Activated CD4-positive, alpha-beta T cell treated with anti-CD3 and anti-CD28 coated beads for 1 hour (primary cell): ENCODE results near the gene SIGLEC6.
A peak's percentile ranks its signal among the peaks of the same experiment; 100 is the strongest.

Experiments used
- DNase-seq: peaks from one replicate; pipeline ENCODE4 v3.0.0-alpha.2; 2020

Gene SIGLEC6

GRCh38 chr19:51531349-51532315, at the start of gene SIGLEC6:
Gene SIGLEC6 (minus strand): TSS chr19:51531670. CDS start chr19:51531648, 22 bp downstream.
- DNase-seq, result no peak

GRCh38 chr19:51576850-51577249, 45.4 kb upstream of the SIGLEC6 start:
- no peak for DNase-seq

DNA sequence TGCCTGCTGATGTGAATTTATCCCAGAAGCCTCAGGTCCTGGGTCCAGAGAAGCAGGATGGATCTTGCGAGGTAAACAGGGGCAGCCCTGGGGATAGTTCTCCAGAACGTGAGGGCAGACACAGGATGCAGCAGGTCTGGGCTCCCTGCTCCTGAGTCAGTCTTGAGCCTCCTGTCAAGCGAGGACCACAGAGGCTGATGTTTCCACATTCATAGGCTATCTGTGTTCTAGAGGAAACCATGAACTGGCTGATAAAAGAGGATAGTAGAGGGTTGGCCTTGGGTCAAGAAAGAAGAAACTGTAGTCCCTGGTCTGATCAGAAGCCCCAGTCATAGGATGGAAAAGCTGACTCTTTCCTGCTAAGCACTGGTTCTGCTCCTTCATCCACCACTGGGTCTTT, 41.9 kb upstream of the SIGLEC6 start:
- DNase-seq, result no peak

DNA sequence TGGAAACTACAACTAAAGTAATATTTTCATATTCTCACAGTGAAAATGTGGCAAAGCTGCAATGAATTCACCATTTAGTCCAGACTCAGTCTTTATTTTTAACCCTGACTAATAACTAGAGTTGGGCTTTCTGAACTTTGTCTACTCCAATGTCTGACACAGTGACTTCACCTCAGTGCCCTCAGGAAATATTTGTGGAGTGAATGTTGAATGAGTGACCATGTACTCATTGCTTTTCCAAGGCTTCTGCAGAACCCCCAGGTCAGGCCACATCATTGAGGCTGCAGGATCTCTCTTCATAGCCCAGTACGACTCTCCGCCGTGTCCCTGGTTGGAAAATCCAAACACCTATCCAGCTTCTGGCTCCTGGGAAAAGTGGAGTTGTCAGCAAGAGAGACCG, 41.4 kb upstream of the SIGLEC6 start:
- DNase-seq, result no peak

- no peak for DNase-seq
Observed at GRCh38 chr19:51572410-51572809, 40.9 kb upstream of the SIGLEC6 start.

GRCh38 chr19:51571599-51571998, 40.1 kb upstream of the SIGLEC6 start:
- DNase-seq, result no peak

DNA sequence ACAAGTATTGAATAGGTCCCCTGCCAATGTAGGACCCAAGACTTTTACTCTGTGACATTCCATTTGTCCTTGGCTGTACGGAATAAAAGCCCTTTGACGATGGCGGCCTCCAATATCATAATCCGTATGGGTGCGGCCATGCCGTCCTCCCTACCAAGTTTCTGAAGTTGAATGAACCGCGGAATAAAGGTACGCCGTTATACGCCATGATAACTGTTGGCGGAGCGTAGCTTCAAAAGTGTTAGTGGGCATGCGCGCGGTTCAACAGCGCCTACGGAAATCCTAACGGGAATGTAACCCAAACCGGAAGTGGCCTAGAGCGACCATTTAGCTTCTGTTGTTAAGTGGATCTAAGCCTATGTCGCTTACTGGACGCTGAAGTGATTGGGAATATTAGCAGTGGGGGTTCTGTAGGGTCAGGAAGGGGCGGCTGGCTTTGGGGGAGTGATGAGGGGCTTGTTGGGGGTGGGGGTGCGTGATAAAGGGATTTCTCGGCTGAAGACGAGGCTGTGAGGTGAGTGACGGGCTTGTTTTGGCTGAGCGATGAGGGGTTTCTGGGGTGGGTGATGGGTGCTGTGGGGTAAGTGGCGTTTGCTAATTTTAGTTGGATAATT, 39.6 kb upstream of the SIGLEC6 start, which contains the start of gene ZNF175:
Gene ZNF175 (plus strand): TSS at position 322 of the 614 bp plus-strand sequence. CDS start 2,047 bp downstream, outside the sequence.
- DNase-seq, result peak; percentile 77

GRCh38 chr19:51568456-51568855, 37.0 kb upstream of the SIGLEC6 start:
- no peak for DNase-seq

- no peak for DNase-seq
Observed at GRCh38 chr19:51567583-51567982, 36.1 kb upstream of the SIGLEC6 start.

- DNase-seq, result no peak
Observed at GRCh38 chr19:51566489-51567100, 35.1 kb upstream of the SIGLEC6 start.

- no peak for DNase-seq
Observed at GRCh38 chr19:51565583-51565982, 34.1 kb upstream of the SIGLEC6 start.

DNA sequence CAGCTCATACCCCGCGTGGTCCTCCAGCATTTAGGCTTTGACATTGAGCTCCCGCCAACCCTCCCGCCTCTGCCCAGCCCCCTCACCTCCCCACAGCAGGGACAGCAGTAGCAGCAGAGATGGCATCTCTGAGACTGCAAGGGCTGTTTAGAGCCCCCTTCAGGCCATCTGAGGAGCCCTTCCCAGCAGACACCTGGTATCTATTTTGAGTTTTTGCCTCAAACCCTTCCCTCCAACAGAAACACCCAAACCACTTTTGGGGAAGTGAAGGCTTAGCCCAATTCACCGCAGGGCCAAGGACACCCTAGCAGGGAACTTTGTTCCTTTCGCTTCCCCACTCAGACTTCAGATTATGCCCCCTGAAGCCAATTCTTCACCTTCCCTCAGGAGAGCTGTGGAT, 33.3 kb upstream of the SIGLEC6 start:
- DNase-seq, result no peak

- no peak for DNase-seq
Observed at GRCh38 chr19:51560339-51560738, 28.9 kb upstream of the SIGLEC6 start.

DNA sequence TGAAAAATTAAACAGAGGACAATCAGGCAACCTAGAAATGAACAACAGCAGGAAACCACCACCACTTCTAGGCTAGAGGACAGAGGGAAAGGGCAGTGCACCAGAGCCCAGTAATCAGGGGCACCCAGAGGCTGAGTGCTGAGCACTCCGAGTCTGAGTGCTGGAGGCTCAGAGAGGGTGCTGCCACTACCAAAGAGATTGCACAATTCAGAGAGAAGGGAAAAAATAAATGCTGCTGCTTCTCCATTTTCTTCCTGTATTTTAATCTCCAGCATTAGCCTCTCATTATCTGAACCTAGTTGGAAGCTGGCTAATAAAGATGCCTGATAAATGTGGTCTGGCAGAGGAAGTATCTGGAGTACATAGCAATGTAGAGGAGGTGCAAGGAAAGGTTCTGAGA, 27.8 kb upstream of the SIGLEC6 start:
- no peak for DNase-seq

- DNase-seq, result no peak
Observed at GRCh38 chr19:51552996-51553725, 21.7 kb upstream of the SIGLEC6 start.

DNA sequence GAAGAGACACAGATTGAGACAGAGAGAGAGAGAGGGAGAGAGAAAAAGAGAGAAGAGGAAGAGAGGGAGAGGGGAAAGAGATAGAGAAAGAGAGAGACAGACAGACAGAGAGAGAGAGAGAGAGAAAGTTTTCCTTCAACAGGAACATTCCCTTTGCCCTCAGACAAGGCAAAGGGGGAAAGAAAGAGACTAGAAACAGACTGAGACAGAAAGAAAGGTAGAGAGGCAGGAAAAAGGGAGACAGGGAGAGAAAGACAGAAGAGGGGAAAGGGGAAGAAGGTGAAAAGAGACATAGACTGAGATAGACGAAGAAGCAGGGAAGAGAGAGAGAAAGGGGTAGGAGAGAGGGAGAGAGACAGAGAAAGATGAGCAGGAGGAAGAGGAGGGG, 21.1 kb upstream of the SIGLEC6 start:
- no peak for DNase-seq

GRCh38 chr19:51551673-51552432, 20.4 kb upstream of the SIGLEC6 start:
- no peak for DNase-seq

DNA sequence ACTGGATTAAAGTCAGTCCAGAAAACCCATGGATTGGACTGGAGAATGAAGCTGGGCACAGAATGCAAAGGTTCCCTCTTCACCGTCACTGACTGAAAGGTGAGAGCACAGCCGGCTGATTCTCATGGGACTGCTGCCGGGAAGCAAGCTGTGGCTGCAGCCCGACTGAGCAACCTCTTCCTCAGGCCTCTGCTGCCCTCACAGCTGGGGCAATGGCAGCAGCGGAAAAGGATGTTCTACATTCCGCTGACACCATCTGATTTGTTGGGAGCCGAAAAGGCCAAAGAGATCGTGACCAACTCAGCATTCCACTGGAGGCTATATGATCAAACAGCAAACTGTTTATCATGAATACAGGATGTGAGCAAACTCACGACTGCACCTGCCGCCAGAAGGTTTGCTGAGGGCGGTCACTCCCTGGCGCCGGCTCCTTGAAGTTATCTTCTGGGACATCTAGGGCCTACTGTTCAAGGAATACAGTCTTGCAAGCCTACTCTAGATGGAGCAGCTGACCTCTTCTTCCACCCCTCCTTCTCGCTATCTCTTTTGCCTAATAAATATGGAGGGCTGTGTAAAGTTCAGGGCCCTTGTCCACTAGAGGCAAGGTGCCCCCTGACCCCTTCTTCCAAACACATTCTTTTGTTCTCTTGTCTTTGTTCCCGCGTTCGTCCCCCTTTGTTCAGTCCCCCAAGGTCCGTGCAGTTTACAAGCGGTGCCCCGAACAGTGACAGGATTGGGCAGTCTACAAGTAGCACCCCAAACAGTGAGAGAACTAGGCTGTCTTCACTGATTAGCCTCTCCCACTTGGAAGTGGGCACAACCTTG, 19.6 kb upstream of the SIGLEC6 start:
- no peak for DNase-seq

DNA sequence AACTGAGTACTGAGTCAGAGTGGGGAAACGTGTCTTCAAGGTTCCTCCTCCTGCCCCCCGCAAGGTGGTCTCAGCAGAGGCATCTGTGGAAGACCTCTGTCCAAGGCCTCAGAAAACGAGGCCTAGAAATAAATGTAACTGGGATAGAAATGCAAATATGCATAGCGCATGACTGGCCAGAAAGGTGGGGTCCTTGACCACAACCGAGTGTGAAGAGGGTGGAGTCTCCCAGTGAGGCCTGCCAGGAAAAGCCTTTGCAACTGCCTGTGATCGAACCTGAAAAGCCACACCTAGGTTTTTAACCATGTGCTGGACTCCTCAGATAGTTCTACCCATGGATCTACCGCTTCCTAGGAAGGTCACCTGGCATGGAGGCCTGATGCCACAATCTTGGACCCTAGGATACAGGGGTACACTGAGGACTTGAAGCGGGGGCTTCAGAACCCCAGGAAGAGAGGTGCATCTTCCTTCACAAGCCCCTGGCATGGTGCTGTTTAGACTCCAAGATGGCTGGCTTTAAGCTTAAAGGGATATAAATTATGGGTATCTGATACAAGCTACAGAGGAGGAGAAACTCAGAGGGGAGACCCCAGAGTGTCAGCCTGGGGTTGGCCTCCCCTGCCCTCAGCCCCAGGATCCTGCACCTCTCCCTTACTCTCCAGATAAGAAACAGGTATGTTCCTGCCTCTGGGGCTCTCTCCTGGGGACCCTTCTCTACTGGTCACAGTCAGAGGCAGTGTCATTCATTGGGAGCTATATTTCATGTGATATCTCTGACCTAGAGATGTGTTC, 18.3 kb upstream of the SIGLEC6 start:
- DNase-seq, result no peak

DNA sequence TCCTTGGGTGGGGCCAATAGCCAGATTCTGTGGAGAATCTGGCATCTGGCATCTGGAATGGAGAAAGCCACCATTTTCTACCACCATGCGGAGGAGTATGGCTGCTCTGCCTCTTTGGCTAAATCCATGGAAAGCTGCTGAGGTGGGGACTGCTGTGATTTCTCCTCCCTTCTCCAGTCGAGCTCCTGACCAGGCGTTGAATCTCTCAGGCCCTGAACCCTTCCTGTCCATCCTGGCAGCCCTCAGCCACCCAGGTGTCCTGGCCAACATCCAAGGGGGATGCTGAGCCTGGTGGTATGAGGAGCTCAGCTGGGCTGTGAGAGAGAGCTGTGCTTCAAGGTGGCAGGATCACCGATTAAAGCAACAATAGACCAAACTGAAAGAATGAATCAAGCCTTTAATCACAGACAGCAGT, 17.4 kb upstream of the SIGLEC6 start:
- no peak for DNase-seq
